RWPE1 (cell line): ENCODE results near the gene ZNF774.

Source experiments
- CTCF ChIA-PET: fragments of 350-600 bp; sonication (Branson Sonifier 250); formaldehyde crosslinking; extraction: SDS; loops from one replicate; lab custom pipeline; 2021; lab: Yijun Ruan, JAX
- POLR2A ChIA-PET: fragments of 400-600 bp; formaldehyde crosslinking; extraction: SDS; loops from one replicate; lab custom pipeline; 2020; ENCODE audit warnings: antibody characterized with exemption; ENCODE audit not compliant: low non-redundant PET; lab: Yijun Ruan, JAX
- DNase-seq: peaks from one replicate; pipeline ENCODE4 v3.0.0; 2012; ENCODE audit warnings: low spot score
- H3K27ac ChIP-seq: fragments of 450-650 bp; 2 replicates; pipeline ENCODE4 v1.5.1; 2017
- CTCF ChIP-seq: fragments of 450-650 bp; conservative IDR thresholded peaks from 2 replicates; pipeline ENCODE4 v1.5.1; 2017; ENCODE audit warnings: low read depth, mild to moderate bottlenecking

The ZNF774 gene

DNA sequence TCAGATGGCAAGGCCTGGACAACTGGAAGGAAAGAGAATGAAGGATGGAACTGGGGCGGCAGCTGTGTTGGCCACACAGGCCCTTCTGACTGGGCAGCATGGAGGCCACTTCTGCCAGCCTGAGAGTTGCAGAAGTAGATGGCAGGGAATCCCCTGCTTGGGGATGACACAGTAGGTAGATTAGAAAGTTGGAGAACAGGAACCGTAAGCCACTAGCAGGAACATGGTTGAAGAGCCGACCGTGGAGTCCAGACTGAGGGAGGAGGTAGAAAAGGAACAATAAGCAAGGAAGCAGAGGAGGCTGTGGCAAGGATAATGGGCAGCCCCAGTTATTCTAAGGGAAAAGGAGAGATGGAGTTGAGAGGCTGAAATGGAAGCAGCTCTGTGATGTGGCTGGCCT lies 26.4 kb upstream of the ZNF774 start:
- TF ChIP-seq CTCF: no peak
- no peak overlapping the region for H3K27ac ChIP-seq
- POLR2A ChIA-PET: no interaction called here
- no peak for DNase-seq
- CTCF ChIA-PET: no interaction called here

DNA sequence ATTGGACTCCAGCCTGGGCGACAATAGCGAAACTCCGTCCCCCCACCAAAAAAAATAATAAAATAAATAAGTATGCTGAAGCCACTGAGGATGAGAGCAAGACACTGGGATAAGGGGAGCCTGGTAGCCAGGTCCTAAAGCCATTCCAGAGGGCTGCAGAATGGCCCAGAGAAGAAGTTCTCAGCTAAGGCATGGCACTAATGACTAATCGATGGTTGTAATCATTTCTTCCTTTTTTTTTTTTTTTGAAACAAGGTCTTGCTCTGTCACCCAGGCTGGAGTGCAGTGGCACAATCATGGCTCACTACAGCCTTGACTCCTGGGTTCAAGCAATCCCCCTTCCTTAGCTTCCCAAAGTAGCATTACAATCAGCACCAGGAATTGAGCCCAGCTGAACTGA lies 25.6 kb upstream of the ZNF774 start:
- no peak for TF ChIP-seq CTCF
- no peak for DNase-seq
- ChIA-PET CTCF (no interaction called here), POLR2A (interaction anchor here (0.7 kb wide), 1 partner anchor 61 kb away, joined by 6 read pairs; the partner anchor contains the start of gene IQGAP1)
- H3K27ac ChIP-seq: no peak overlapping the region

DNA sequence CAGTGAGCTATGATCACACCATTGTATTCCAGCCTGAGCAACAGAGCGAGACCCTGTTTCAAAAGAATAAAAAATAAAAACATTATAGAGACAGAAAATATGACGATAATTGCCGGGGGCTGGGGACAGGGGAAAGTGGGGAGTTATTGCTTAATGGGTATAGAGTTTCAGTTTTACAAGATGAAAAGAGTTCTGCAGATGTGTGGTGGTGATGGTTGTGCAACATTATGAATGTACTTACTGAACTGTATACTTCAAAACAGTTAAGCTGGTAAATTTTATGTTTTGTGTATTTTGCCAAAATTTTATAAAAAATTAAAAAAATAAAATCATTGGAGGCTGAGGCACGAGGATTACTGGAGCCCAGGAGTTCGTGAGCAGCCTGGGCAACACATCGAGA lies 24.8 kb upstream of the ZNF774 start:
- ChIA-PET CTCF (no interaction called here), POLR2A (no interaction called here)
- TF ChIP-seq CTCF: no peak
- H3K27ac ChIP-seq: no peak overlapping the region
- DNase-seq: no peak

- no peak overlapping the region for H3K27ac ChIP-seq
- ChIA-PET POLR2A (interaction anchor here (0.6 kb wide), 1 partner anchor 28 kb away, joined by 4 read pairs; no protein-coding TSS in a partner anchor), CTCF (no interaction called here)
- DNase-seq: no peak
- TF ChIP-seq CTCF: no peak
These were observed 17.8 kb upstream of the ZNF774 start for GRCh38 chr15:90334304-90334731.

- H3K27ac ChIP-seq: peak overlapping the region; percentile 56
- ChIA-PET POLR2A (no interaction called here), CTCF (interaction anchor here (0.6 to 0.9 kb wide), 3 partner anchors 17 to 566 kb away, joined by 3 to 5 read pairs (median 3); no protein-coding TSS in a partner anchor)
- peak; percentile 73 for DNase-seq
- no peak for TF ChIP-seq CTCF
These were observed 15.4 kb upstream of the ZNF774 start for GRCh38 chr15:90336705-90337141.

- ChIA-PET CTCF (interaction anchor here (0.6 to 0.9 kb wide), 3 partner anchors 17 to 565 kb away, joined by 3 to 5 read pairs (median 3); no protein-coding TSS in a partner anchor), POLR2A (interaction anchor here (0.5 kb wide), 1 partner anchor 22 kb away, joined by 7 read pairs; no protein-coding TSS in a partner anchor)
- no peak for TF ChIP-seq CTCF
- DNase-seq: no peak
- peak overlapping the region; percentile 56 for H3K27ac ChIP-seq
These were observed 14.8 kb upstream of the ZNF774 start for GRCh38 chr15:90337256-90337655.
